Smooth muscle cell of the coronary artery (primary cell): ENCODE data around the gene EGLN1. TPM values are rescaled to one million over a fixed set of nuclear protein-coding genes. Genes with fewer than 3 reads are reported as not detected.

Experiments
- total RNA-seq: library from RNA; depleted of rRNA; stranded (reverse); fragments of >200 nt; gene quantifications from 2 replicates; pipeline ENCODE4 v1.2.3, GENCODE V29; 2014; ENCODE audit warnings: low replicate concordance

EGLN1 gene
- 41.9 and 51.8 TPM in 2 replicates for total RNA-seq

DNA sequence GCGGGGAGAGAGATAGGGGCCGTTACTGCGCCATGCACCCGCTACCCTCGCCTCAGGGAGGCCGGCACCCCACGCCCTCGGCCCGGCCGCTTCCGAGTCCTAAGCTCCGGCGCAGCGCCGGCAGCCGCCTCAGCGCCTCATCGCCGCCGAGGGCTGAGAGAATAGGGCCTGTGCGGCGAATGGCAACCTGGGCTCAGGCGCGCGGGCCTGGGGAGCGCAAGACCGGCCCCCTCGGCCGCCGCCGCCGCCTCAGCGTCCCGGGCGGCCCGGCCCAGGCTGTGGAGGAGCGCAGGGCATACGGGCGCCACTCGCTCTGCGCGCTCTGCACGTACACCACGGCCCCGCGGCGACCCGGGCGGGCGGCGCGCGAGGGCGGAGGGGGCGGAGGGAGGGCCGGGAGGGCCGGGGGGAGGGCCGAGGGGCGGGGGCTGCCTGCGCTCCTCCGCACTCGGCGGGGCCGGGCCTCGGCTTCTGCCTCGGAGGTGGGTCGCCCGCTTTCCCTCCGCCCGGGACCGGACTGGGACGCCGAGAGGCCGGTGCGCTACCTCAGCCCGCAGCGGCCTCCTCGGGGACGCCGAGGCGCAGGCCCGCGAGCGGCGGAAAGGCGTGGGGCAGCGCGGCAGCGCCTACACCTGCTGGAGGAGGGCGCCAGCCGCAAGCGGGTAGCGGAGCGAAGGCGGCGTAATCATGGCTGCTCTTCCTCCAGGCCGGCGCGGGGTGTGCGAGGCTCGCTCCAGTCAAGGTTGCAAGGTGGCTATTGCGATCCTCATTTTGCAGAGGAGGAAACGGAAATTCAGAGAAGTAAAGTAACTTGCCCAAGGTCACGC, at the start of gene EGLN1:
EGLN1 (minus strand) TSS at position 317 of the 827 bp plus-strand sequence. CDS start 399 bp downstream, outside the sequence.

DNA sequence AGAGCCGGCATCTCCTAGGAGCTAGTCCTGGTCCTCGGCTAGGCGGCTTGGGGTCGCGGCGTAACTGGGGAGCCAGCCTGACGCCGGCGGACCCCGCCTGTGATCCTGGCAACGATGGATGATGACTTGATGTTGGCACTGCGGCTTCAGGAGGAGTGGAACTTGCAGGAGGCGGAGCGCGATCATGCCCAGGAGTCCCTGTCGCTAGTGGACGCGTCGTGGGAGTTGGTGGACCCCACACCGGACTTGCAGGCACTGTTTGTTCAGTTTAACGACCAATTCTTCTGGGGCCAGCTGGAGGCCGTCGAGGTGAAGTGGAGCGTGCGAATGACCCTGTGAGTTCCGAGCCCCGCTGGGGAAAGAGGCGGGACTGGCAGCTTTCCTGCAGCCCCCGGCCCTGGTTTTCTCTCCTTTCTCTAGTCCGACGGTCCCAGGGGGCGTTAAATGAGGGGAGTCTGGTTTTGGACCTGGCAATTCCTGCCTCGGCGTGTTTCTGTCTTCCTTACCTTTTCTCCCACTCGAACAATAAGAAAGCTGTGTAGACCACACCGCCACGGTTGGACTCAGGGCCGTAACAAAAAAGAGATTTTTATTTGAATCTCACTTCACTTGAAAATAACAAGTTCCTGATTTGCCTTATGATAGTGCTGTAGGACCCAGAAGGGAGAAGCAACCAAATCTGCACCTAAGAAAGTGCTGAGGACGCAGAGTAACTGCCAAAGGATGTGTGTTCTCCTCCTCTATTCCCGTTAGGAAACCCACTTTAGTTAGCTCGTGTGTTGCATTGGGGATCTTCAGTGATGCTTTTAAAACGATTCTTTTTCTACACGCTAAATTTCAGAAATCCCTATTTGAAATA, 83.6 kb downstream of the EGLN1 start, which contains the start of gene SPRTN:
SPRTN (plus strand) TSS at position 24 of the 859 bp plus-strand sequence; CDS start at position 115, 91 bp downstream.

DNA sequence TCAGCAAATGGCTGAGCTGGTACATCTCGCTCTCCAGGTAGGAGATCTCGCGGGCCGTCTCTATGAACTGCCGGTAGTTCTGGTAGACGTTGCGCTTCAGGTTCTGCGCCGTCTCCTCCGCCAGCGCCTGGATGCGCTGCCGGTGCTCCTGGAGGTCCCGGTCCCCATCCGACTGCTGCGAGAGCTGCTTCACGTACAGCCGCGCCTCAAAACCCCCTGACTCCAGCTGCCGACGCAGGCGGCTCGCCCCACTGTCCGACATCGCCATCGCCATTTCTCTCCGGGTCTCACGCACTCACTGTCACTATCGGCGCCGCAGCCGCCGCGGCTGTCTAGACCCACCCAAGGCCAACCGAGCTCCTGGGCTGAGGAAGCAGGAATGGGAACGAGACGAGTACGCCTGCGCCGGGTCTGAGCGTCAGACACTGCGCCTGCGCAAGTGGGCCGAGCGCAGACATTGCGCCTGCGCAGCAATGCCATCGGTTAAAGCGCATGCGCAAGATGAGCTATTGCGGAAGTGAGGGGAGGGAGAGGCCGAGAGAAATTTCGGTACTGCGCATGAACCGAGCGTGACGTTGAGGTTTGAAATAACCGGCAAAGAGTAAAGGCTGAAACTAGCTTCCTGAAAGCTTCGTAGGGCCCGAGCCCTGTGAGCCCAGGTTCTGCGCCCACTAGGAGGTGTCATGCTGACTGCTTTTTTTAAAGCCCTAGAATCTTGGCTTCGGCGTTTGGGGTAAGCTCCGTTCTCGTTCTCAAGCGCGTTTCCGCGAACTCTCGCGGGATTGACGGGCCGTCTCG, 84.4 kb downstream of the EGLN1 start, which contains the start of gene EXOC8:
EXOC8 (minus strand) TSS at position 381 of the 798 bp plus-strand sequence; CDS start at position 274, 107 bp downstream.

Other genes starting within 250 kb of the EGLN1 start
- gene GNPAT, start 181.1 kb downstream of the EGLN1 start, total RNA-seq: 20.8 and 40.5 TPM in 2 replicates
- 13.5 and 15.0 TPM in 2 replicates for gene EXOC8, start 84.4 kb downstream of the EGLN1 start, total RNA-seq
- gene SPRTN, start 84.0 kb downstream of the EGLN1 start, total RNA-seq: 14.7 and 35.2 TPM in 2 replicates
- 23.9 and 29.2 TPM in 2 replicates for gene TSNAX, start 106.4 kb upstream of the EGLN1 start, total RNA-seq
- 5.3 and 6.1 TPM in 2 replicates for gene DISC1, start 204.5 kb upstream of the EGLN1 start, total RNA-seq